ENCODE data around the gene PNCK.

The PNCK gene

GRCh38 chrX:153625271-153626024, 48.2 kb downstream of the PNCK start:
- no peak for DNase-seq

- no peak for DNase-seq
Measured at GRCh38 chrX:153624196-153625091, 49.2 kb downstream of the PNCK start.

GRCh38 chrX:153623310-153624029, 50.1 kb downstream of the PNCK start:
- no peak for DNase-seq

DNA sequence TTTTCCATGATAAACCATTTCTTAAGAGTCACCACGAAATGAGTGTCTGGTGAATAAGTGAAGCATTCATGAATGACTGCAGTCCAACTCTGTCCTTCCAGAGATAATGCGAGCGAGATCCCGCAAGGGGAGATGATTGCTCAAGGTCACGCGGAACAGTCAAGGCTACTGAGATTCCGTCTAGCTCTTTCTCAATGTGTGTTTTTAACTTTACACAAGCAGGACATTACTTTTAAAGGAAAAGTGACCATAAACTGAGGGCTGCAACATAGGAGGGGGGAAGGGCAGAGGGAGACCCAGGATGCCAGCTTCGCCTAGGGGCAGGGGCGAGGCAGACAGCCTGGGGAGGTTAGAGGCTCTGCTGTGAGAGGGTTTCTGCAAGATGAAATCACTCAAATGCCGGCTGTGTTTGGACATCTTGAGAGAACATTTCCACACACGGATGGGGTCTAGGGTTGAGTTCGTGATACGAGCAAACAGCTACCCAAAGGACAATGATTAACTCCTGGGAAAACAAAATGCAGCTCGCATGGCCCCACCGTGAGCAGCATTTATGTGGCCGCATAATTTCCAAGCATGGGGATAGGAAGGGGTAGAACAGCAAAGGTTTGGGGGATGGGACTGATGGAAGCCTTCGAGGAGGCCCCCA, 50.8 kb downstream of the PNCK start:
- DNase-seq: no peak

DNA sequence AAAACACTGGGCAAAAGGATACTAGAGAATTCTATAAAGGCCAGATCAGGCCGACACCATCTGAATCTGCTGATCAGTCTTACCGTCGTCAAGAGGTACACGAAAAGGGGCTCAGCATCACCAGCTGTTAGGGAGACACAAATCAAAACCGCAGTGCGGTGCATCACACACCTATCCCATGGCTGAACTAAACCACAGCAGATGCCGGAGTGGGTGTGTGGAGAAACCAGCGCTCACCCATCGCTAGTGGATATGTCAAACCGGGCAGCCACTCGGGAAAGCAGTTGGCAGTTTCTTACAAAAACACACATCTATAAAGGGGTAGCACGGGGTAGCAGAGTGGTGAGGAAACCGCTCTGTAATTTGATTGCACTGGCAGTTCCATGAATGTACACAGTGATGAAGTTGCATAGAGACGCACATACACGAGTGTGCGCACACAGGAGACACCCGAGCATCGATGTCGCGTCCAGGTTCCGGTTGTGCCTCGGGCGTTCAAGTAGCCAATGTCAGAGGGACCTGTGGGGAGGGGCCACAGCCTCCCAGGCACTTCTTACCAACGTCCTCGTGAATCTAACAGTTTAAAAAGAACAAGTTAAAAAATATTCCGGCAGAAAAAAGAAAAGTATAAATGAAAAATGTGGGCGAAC, 51.5 kb downstream of the PNCK start:
- DNase-seq: no peak

DNA sequence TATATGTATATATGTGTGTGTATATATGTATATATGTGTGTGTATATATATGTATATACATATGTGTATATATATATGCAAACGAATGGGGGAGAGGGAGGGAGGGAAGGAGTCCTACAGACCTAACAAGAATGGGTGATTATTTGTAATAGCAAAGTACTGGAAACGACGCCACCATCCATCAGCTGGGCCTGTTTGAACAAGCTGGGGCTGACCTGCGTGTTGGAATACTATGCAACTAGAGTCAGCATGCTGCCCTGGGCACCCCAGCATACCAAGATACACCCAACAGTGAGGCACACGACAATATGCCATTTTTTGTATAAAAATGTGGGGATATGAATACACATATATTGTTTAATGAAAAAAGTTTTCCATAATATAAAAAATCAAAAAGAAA, 53.0 kb downstream of the PNCK start:
- DNase-seq: no peak

Measured in activated T-cell treated with anti-CD3 and anti-CD28 coated beads for 4 hours (primary cell).